Progenitor cell of endocrine pancreas (in vitro differentiated cells): Measurements from ENCODE around the gene CLECL1. TPM values are rescaled to one million over a fixed set of nuclear protein-coding genes. Genes with fewer than 3 reads are reported as not detected.
A peak's percentile ranks its signal among the peaks of the same experiment; 100 is the strongest.

Experiments
- DNase-seq: peaks from one replicate; pipeline ENCODE4 v3.0.0; 2021; ENCODE audit warnings: low spot score; ENCODE audit not compliant: unreplicated experiment
- H3K27ac Mint-ChIP-seq: 2 replicates; pipeline ENCODE4 v1.8.0; 2021; ENCODE audit warnings: mild to moderate bottlenecking, moderate library complexity, mixed read lengths
- H3K27me3 Mint-ChIP-seq: 2 replicates; pipeline ENCODE4 v1.8.0; 2021; ENCODE audit warnings: mixed read lengths
- H3K36me3 Mint-ChIP-seq: 2 replicates; pipeline ENCODE4 v1.8.0; 2022; ENCODE audit warnings: mixed read lengths; ENCODE audit not compliant: insufficient read depth
- H3K4me1 Mint-ChIP-seq: 2 replicates; pipeline ENCODE4 v1.8.0; 2021; ENCODE audit warnings: low read depth, mixed read lengths
- H3K4me3 Mint-ChIP-seq: 2 replicates; pipeline ENCODE4 v1.8.0; 2021; ENCODE audit warnings: low read depth, mild to moderate bottlenecking, moderate library complexity, mixed read lengths
- H3K9me3 Mint-ChIP-seq: 2 replicates; pipeline ENCODE4 v1.8.0; 2021; ENCODE audit warnings: low read depth, mixed read lengths
- CTCF ChIP-seq: fragments of 200-600 bp; sonication (generic); IDR thresholded peaks from one replicate; pipeline ENCODE4 v1.5.0; 2021; ENCODE audit warnings: antibody characterized with exemption, mild to moderate bottlenecking; ENCODE audit not compliant: unreplicated experiment
- total RNA-seq: library from RNA; stranded (reverse); gene quantifications from 2 replicates; pipeline ENCODE4 v1.2.1, GENCODE V29; 2021

The CLECL1 gene
- total RNA-seq, 1 donor from 2014 or later: not detected

GRCh38 chr12:9752145-9752933 is 19.4 kb upstream of the CLECL1 start:
- no peak for DNase-seq
- TF ChIP-seq CTCF: no peak
- Mint-ChIP-seq H3K4me1 (peaks cover 4% of the 10 kb centered on the region), H3K27me3 (no peaks in the 10 kb centered on the region), H3K4me3 (no peak overlapping the region), H3K36me3 (no peaks in the 10 kb centered on the region), H3K27ac (no peak overlapping the region), H3K9me3 (no peaks in the 10 kb centered on the region)

DNA sequence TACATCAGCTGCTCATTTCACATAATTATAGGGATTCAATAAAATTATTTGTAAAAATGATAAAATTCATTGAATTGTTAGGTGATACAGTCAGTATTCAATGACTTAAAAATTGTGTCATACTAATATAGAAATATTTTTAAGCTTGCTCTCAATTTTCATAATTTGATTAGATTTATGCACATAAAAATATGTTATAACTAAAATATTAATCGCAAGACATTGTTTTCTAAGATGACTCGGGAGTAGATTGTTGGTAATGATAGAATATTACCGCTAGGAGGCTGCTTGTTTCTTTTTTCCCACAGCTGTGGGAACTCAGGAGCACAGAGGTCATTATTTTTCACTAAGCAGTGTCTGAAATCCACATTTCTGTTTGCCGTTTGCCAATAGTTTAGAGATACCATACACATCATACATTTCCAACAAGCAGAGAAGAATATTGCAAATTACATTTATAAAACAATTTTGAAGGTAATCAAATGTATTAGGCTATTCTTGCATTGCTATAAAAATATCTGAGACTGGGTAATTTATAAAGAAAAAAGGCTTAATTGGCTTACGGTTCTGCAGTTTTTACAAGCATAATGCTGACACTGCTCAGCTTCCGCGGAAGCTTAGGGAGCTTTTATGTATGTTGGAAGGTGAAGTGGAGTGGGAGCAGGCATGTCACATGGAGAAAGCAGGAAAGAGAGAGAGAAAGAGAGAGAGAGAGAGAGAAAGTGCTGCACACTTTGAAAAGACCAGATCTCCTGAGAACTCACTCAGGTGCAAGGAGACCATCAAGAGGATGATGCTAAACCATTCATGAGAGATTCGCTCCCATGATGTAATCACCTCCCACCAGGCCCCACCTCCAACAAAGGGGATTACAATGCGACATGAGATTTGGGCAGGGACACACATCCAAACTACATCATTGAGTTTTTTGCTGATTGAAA is 18.6 kb upstream of the CLECL1 start:
- DNase-seq: no peak

GRCh38 chr12:9750276-9751203 is 17.6 kb upstream of the CLECL1 start:
- Mint-ChIP-seq H3K4me3 (no peak overlapping the region), H3K36me3 (no peaks in the 10 kb centered on the region), H3K27me3 (no peaks in the 10 kb centered on the region), H3K4me1 (peaks cover 2% of the 10 kb centered on the region), H3K27ac (no peak overlapping the region), H3K9me3 (no peaks in the 10 kb centered on the region)
- TF ChIP-seq CTCF: peak; percentile 100
- peak; percentile 44 for DNase-seq

More for the DNA sequence above, 18.6 kb upstream of the CLECL1 start:
- H3K36me3 Mint-ChIP-seq: no peaks in the 10 kb centered on the region
- no peaks in the 10 kb centered on the region for H3K9me3 Mint-ChIP-seq
- no peak overlapping the region for H3K4me3 Mint-ChIP-seq
- H3K27ac Mint-ChIP-seq: no peak overlapping the region
- peaks cover 4% of the 10 kb centered on the region for H3K4me1 Mint-ChIP-seq
- no peak for TF ChIP-seq CTCF
- no peaks in the 10 kb centered on the region for H3K27me3 Mint-ChIP-seq

GRCh38 chr12:9749640-9750039 is 16.7 kb upstream of the CLECL1 start:
- H3K9me3 Mint-ChIP-seq: no peaks in the 10 kb centered on the region
- H3K4me3 Mint-ChIP-seq: no peak overlapping the region
- no peak for DNase-seq
- no peak overlapping the region for H3K27ac Mint-ChIP-seq
- no peak for TF ChIP-seq CTCF
- no peaks in the 10 kb centered on the region for H3K4me1 Mint-ChIP-seq
- H3K27me3 Mint-ChIP-seq: no peaks in the 10 kb centered on the region
- no peaks in the 10 kb centered on the region for H3K36me3 Mint-ChIP-seq
